GM21737 (cell line): ENCODE results near the gene PRTFDC1.
"Not testable (repeated sequence)": the region's sequence is repeated elsewhere in the genome, so short reads cannot be mapped to it uniquely, and the experiment has no call there.

ENCODE experiments used
- ATAC-seq: cut with Tn5 transposase; IDR thresholded peaks from one replicate; pipeline ENCODE4 v1.9.1; 2021; ENCODE audit warnings: mild to moderate bottlenecking, moderate library complexity; ENCODE audit not compliant: unreplicated experiment

Gene PRTFDC1, protein sequence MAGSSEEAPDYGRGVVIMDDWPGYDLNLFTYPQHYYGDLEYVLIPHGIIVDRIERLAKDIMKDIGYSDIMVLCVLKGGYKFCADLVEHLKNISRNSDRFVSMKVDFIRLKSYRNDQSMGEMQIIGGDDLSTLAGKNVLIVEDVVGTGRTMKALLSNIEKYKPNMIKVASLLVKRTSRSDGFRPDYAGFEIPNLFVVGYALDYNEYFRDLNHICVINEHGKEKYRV

GRCh38 chr10:24952143-24952706 is at the start of gene PRTFDC1:
PRTFDC1 (minus strand) TSS chr10:24952606; CDS start chr10:24952575, 31 bp downstream.
- ATAC-seq, result peak; percentile 20

DNA sequence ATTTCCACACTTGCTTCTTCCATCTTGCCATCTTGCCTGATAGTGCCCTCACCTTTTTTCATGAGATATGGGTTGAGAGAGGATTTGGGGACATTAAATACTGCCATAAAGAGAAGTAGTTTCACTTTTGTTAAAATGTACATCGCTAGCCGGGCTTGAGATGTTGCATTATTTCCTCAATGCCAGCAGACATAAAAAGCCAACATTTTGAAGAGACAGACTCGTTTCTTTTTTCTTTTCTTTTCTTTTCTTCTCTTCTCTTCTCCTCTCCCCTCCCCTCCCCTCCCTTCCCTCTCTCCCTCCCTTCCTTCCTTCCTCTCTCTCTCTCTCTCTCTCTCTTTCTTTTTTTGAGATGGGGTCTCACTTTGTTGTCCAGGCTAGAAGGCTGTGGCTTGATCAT is 45.6 kb upstream of the PRTFDC1 start:
- no peak for ATAC-seq

GRCh38 chr10:24995072-24995471 is 42.7 kb upstream of the PRTFDC1 start:
- no peak for ATAC-seq

GRCh38 chr10:24993237-24993958 is 41.0 kb upstream of the PRTFDC1 start:
- ATAC-seq, result no peak

DNA sequence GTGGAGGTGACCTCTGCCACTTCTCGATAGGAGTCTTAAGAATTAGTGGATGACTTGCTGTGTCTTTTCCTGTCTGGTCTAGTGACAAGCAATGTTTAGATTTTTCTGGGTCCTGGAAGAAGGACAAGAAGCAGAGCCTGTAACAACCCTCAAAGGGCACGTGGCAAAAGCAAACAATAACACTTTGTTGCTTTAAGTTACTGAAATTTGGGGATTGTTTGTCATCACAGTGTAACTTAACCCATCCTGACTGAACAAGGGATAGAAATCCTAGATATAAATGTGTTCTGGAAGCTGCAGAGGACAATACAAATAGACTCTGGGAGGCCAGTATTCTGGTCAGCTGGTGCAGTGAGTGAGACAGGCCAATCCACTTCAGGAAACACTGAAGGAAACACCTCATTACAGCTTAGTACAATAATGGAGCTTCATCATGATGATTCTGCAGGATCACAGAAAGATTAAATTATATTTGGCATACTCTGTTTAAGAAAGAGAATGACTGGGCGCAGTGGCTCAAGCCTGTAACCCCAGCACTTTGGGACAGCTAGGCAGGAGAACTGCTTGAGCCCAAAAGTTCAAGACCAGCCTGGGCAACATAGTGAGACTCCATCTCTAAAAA is 40.2 kb upstream of the PRTFDC1 start:
- no peak for ATAC-seq

DNA sequence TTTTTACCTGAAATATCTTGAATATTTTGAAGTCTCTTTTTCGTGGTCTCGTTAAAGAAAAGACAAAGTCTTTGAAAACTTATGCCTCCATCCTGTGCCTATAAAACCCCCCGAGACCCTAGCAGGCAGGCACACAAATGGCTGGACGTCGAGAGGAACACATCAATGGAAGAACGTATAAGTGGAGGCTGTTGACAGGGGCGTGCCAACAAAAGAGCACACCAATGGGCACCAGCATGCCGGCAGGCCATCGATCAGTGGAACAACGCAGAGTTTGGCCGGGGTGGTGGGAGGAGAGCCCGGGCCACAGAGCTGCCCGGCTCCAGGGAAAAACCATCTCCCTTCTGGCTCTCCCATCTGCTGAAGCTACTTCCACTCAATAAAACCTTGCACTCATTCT is 38.9 kb upstream of the PRTFDC1 start:
- ATAC-seq, result no peak

- no peak for ATAC-seq
These were observed 37.5 kb upstream of the PRTFDC1 start for GRCh38 chr10:24989867-24990266.

DNA sequence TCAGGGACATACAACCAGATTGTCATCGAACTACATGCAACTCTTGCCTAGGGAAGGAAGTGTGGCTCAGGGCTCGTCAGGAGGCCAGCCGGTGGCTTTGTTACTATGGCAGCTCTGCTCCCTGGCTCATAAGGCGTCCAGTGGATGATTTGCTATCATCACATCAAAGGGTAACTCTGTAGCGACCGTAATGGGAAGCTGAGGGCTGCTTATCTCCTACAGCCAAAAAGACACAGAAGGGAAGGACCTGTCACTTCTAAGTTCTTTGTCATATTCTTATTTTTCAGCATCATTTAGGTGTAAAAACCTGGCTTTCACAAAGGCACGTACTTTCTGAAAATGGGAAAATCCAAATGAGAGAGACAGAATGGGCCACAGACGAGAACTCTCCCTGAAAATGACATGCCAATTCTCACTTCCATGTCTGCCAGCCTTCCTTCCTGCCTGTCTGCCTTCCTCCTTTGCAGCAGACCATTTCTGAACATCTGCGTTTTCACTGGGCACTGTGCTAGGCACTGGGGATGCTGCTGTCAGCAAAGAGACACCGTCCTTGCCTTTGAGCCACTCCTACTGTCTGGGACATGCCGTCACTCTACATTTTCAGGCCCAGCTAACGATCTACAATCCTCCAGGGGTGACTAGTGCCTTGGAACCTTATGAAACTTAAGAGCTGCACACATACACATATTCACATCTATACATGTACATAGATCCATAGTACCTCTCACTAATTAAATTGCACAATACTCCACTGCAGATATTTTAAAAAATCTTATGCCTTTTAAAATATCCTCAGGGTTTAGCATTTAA is 36.6 kb upstream of the PRTFDC1 start:
- ATAC-seq, result no peak

- ATAC-seq, result no peak
These were observed 32.5 kb upstream of the PRTFDC1 start for GRCh38 chr10:24984906-24985305.

- no peak for ATAC-seq
These were observed 31.5 kb upstream of the PRTFDC1 start for GRCh38 chr10:24983946-24984345.

DNA sequence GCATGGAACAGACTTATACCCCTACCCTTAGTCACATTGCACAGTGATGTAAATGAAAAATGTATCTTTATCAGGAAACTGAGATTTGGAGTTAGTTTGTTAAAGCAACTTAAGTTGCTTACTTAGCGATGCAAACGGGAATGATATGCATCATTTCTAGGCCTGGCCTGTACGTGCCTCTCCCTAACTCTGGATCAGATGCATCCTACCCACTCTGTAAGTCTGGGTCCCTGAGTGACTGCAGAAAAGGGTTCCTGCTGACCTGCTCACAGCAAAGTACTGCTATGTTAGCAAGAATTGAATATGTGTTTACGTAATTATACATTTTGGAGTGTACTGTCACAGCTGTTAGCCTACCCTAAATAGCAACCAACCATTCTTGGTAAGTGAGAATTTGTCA is 30.7 kb upstream of the PRTFDC1 start:
- no peak for ATAC-seq

GRCh38 chr10:24982319-24983112 is 30.1 kb upstream of the PRTFDC1 start:
- ATAC-seq, result peak; percentile 88

DNA sequence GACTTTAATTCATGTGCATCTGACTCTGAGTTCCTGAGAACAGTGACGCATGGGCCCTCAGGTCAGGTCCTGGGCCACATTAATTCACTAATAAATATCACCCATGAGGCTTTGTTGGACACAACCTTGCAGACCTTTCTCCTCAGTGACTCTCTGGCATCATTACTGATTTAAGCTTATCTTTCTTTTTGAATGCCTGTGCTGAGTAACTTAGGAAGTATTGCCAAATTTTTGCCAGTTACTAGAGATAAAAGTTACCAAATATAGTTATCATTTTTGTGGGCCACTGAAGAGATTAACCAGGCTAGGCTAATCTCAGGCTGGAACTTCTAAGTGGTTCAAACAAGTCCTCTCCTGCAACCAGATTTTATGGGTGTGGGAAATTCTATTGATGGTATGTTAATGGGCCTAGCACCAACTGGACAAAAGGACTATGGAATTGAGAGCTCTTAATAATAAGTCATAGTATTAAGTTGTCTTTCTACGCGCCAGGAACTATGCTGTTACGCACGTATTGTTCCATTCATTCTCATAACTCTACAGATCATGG is 28.8 kb upstream of the PRTFDC1 start:
- ATAC-seq, result no peak

GRCh38 chr10:24979685-24980084 is 27.3 kb upstream of the PRTFDC1 start:
- ATAC-seq, result no peak

DNA sequence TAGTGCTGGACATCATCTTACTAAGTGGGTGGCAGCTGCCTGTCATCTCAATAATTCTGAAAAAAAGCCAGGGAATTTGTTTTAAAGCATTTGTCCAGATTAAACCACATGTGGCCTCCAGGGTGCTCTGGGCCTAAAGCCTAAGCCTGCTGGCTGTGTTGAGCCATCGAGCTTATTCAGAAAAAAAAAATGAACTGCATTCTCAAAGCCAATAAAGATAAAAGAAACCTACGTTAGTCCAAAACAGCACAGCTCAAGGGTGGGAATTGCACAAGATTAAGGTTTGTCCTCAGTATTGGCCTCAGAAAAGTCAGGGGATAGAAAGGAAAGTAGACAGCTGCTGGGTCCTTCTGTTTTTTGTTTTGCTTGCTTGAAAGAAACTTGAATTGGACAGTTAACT is 22.6 kb upstream of the PRTFDC1 start:
- no peak for ATAC-seq

GRCh38 chr10:24973163-24973562 is 20.8 kb upstream of the PRTFDC1 start:
- no peak for ATAC-seq

GRCh38 chr10:24971374-24971773 is 19.0 kb upstream of the PRTFDC1 start:
- ATAC-seq, result no peak

- no peak for ATAC-seq
These were observed 17.5 kb upstream of the PRTFDC1 start for GRCh38 chr10:24969841-24970281.

GRCh38 chr10:24968951-24969350 is 16.5 kb upstream of the PRTFDC1 start:
- ATAC-seq, result not testable (repeated sequence)

GRCh38 chr10:24968349-24968748 is 15.9 kb upstream of the PRTFDC1 start:
- no peak for ATAC-seq
